Mucosa of descending colon (tissue), 3 donors: ENCODE measurements around the gene AURKA. TPM values are rescaled to one million over a fixed set of nuclear protein-coding genes. Genes with fewer than 3 reads are reported as not detected.

Source experiments
- ATAC-seq: fragments of 200-7000 bp; cut with Tn5 transposase; one replicate; pipeline ENCODE4 v1.9.1; 2020; ENCODE audit warnings: mild to moderate bottlenecking, moderate library complexity
- DNase-seq, 3 donors: peaks; one replicate each; pipeline ENCODE4 v3.0.0-alpha.2; 2020
- H3K36me3 ChIP-seq: fragments of 200-600 bp; one replicate; pipeline ENCODE4 v1.8.0; 2021; ENCODE audit warnings: low read depth, mild to moderate bottlenecking
- H3K4me1 ChIP-seq: fragments of 200-600 bp; one replicate; pipeline ENCODE4 v1.8.0; 2021; ENCODE audit warnings: low read depth, mild to moderate bottlenecking
- H3K4me3 ChIP-seq: fragments of 200-600 bp; one replicate; pipeline ENCODE4 v1.8.0; 2021; ENCODE audit warnings: mild to moderate bottlenecking
- H3K9me3 ChIP-seq: fragments of 200-600 bp; one replicate; pipeline ENCODE4 v1.8.0; 2021; ENCODE audit warnings: mild to moderate bottlenecking
- CTCF ChIP-seq: fragments of 200-600 bp; IDR thresholded peaks from one replicate; pipeline ENCODE4 v1.8.0; 2022; ENCODE audit warnings: antibody characterized with exemption, mild to moderate bottlenecking
- intact Hi-C, 2 donors: fragments of 100-400 bp; cut with DNase I in 1 of 2; cut with micrococcal nuclease in 1 of 2; formaldehyde crosslinking; loops; one replicate each; pipeline versions ENCODE4 v1.11.0 to v1.11.1; 2022; cut with DNase I, micrococcal nuclease
- total RNA-seq, 3 donors: library from RNA; stranded (reverse); fragmentation: NEBNext Ultra II Directional in 2 of 3; extraction: Animal tissue kit (Norgen Biotek cat#: 25700) in 2 of 3; gene quantifications; one replicate each; pipeline versions ENCODE4 v1.2.1 to v1.2.4, GENCODE V29; 2021 to 2023
- donor health status: DM: no; HTN: no; CAD: no; lungs with moderate emphysema.
- donor health status: DM: no; HTN: no; CAD: no.
- donor health status: DM: no; HTN: yes; CAD: no.

The AURKA gene
- total RNA-seq, 3 donors from 2014 or later: 7.9 to 24.8 (median 11.2) TPM

- no peaks in the 10 kb centered on the region for H3K9me3 ChIP-seq
- H3K4me1 ChIP-seq: peaks cover 19% of the 10 kb centered on the region
- no peaks in the 10 kb centered on the region for H3K36me3 ChIP-seq
- intact Hi-C loops: no loop called here
- no peak for DNase-seq
- TF ChIP-seq CTCF: no peak
- ATAC-seq: no peak
- H3K4me3 ChIP-seq: no peak overlapping the region
These were observed 3.1 kb downstream of the AURKA start for GRCh38 chr20:56388882-56389281.

GRCh38 chr20:56386219-56386618, 5.8 kb downstream of the AURKA start:
- H3K9me3 ChIP-seq: no peaks in the 10 kb centered on the region
- intact Hi-C loops: no loop called here
- no peak for TF ChIP-seq CTCF
- no peak overlapping the region for H3K4me3 ChIP-seq
- no peak for DNase-seq
- no peak for ATAC-seq
- no peaks in the 10 kb centered on the region for H3K36me3 ChIP-seq
- peaks cover 7% of the 10 kb centered on the region for H3K4me1 ChIP-seq

GRCh38 chr20:56385130-56385529, 6.9 kb downstream of the AURKA start:
- DNase-seq: no peak
- H3K4me1 ChIP-seq: no peaks in the 10 kb centered on the region
- no peaks in the 10 kb centered on the region for H3K9me3 ChIP-seq
- intact Hi-C loops: no loop called here
- no peak for ATAC-seq
- H3K4me3 ChIP-seq: no peak overlapping the region
- TF ChIP-seq CTCF: no peak
- no peaks in the 10 kb centered on the region for H3K36me3 ChIP-seq

DNA sequence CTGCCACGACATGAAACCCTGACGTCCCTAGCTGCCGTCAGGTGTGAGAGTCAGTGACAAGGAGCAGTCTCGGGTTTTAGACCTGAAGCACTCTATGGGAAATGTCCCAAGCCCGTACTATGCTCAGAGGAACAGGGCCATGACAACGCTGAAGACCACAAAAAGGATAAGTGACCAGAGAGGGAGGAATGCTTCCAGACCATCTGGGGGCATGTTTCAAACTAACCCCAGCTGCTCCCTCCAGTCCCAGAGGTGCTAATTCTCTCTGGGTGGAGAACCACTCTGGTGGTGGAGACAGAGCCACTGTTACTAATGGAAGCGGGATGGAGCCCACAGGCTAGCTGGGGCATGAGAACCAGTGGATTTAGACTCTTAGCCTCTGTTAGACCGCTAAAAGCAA, 8.7 kb downstream of the AURKA start:
- Histone ChIP-seq H3K36me3 (no peaks in the 10 kb centered on the region), H3K4me1 (no peaks in the 10 kb centered on the region), H3K4me3 (no peak overlapping the region), H3K9me3 (no peaks in the 10 kb centered on the region)
- intact Hi-C loops: no loop called here
- TF ChIP-seq CTCF: no peak
- DNase-seq (no peak), ATAC-seq (no peak)

DNA sequence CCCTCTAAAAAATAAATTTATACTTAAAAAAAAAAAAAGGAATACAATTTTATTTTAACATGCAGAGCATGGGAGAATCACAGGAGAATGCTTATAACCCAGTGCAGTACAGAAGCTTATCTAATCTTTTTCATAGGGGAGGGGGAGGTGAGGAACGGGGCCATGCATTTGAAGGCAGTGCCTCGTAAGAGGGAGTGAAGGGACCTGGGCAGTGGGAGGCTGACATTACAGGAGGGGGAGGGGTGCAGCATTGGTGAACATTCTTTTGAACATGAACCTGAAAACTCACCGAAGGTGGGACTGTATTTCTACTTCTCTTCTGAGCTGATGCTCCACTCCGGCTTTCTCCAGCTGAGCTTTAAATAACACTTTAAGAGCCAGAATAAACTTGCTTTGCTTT, 9.3 kb downstream of the AURKA start:
- no peak overlapping the region for H3K4me3 ChIP-seq
- TF ChIP-seq CTCF: no peak
- DNase-seq (no peak), ATAC-seq (no peak)
- no peaks in the 10 kb centered on the region for H3K4me1 ChIP-seq
- intact Hi-C loops: no loop called here
- no peaks in the 10 kb centered on the region for H3K36me3 ChIP-seq
- H3K9me3 ChIP-seq: no peaks in the 10 kb centered on the region

DNA sequence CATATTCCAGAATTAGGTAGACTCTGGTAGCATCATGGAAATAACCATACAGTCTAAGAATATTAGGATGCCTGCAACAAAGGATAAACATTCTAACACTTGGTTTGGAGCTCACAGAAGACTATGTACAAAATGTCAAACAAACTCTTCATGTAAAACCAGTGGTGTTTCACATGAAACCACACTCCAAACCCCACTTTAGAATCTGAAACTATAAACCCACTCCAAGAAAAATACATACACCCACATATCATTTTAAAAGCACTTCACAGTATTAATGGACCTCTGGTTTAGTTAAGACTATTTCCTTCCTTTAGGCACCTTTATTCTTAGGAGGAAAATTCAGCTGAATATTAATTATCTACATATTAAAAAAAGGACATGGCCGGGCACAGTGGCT, 10.5 kb downstream of the AURKA start:
- ATAC-seq: no peak
- no peak for TF ChIP-seq CTCF
- H3K9me3 ChIP-seq: no peaks in the 10 kb centered on the region
- no peaks in the 10 kb centered on the region for H3K36me3 ChIP-seq
- no peak overlapping the region for H3K4me3 ChIP-seq
- no peak for DNase-seq
- intact Hi-C loops: no loop called here
- H3K4me1 ChIP-seq: no peaks in the 10 kb centered on the region
